Hepatocyte (in vitro differentiated cells): Measurements from ENCODE around the gene CDYL. TPM values are rescaled to one million over a fixed set of nuclear protein-coding genes. Genes with fewer than 3 reads are reported as not detected.

ENCODE experiments used
- DNase-seq: peaks from one replicate; pipeline ENCODE4 v3.0.0-alpha.2; 2016; ENCODE audit warnings: low spot score
- H2AFZ ChIP-seq: fragments of 200-600 bp; sonication (generic); 2 replicates; pipeline ENCODE4 v1.6.0; 2016; ENCODE audit warnings: antibody characterized with exemption, mild to moderate bottlenecking
- H3K27ac ChIP-seq: fragments of 200-600 bp; sonication (generic); 2 replicates; pipeline ENCODE4 v1.5.1; 2016; ENCODE audit warnings: mild to moderate bottlenecking
- H3K27me3 ChIP-seq: fragments of 200-600 bp; sonication (generic); 2 replicates; pipeline ENCODE4 v1.6.1; 2016
- H3K36me3 ChIP-seq: fragments of 200-600 bp; sonication (generic); replicated peaks from 2 replicates; pipeline ENCODE4 v1.5.1; 2016; ENCODE audit warnings: low read depth; ENCODE audit not compliant: insufficient read depth
- H3K4me1 ChIP-seq: fragments of 200-600 bp; sonication (generic); 2 replicates; pipeline ENCODE4 v1.5.1; 2016; ENCODE audit warnings: mild to moderate bottlenecking, moderate library complexity; ENCODE audit not compliant: insufficient read depth
- H3K4me2 ChIP-seq: fragments of 200-600 bp; sonication (generic); 2 replicates; pipeline ENCODE4 v1.6.0; 2016
- H3K4me3 ChIP-seq: fragments of 200-600 bp; sonication (generic); 2 replicates; pipeline ENCODE4 v1.5.1; 2016; ENCODE audit warnings: mild to moderate bottlenecking
- H3K79me2 ChIP-seq: fragments of 200-600 bp; sonication (generic); 2 replicates; pipeline ENCODE4 v1.6.0; 2017; ENCODE audit warnings: mild to moderate bottlenecking
- H3K9me2 ChIP-seq: fragments of 200-600 bp; sonication (generic); replicated peaks from 2 replicates; pipeline ENCODE4 v1.6.0; 2017; ENCODE audit warnings: mild to moderate bottlenecking; ENCODE audit not compliant: insufficient read depth
- H3K9me3 ChIP-seq: fragments of 200-600 bp; sonication (generic); 2 replicates; pipeline ENCODE4 v1.5.1; 2016; ENCODE audit warnings: low read depth, mild to moderate bottlenecking
- H4K20me1 ChIP-seq: fragments of 200-600 bp; sonication (generic); 2 replicates; pipeline ENCODE4 v1.6.0; 2016; ENCODE audit warnings: mild to moderate bottlenecking; ENCODE audit not compliant: insufficient read depth, poor library complexity, severe bottlenecking
- CTCF ChIP-seq: fragments of 200-600 bp; sonication (generic); IDR thresholded peaks from 2 replicates; pipeline ENCODE4 v1.5.1; 2016; ENCODE audit warnings: antibody characterized with exemption, mild to moderate bottlenecking; ENCODE audit not compliant: poor library complexity
- EZH2 ChIP-seq: fragments of 200-600 bp; sonication (generic); IDR thresholded peaks from 2 replicates; pipeline ENCODE4 v1.6.1; 2016; ENCODE audit warnings: antibody characterized with exemption, mild to moderate bottlenecking, borderline replicate concordance
- EZH2phosphoT487 ChIP-seq: fragments of 200-600 bp; sonication (generic); IDR thresholded peaks from one replicate; pipeline ENCODE4 v1.6.1; 2018; ENCODE audit warnings: antibody characterized with exemption, mild to moderate bottlenecking, low read depth, moderate library complexity; ENCODE audit not compliant: unreplicated experiment, severe bottlenecking
- WGBS: methylation state at CpG from one replicate; pipeline ENCODE4 v1.1.6; 2016; ENCODE audit warnings: low lambda C conversion rate; ENCODE audit errors: missing lambda C conversion rate; 5-methylcytosine and 5-hydroxymethylcytosine counted together
- polyA plus RNA-seq: library from polyadenylated mRNA; unstranded; fragments of >200 nt; fragmentation: Nextera tagmentation; extraction: Ambion mirVana; gene quantifications from 2 replicates; pipeline ENCODE4 v1.2.1, GENCODE V29; 2016
- total RNA-seq: library from RNA; depleted of rRNA; stranded (reverse); fragments of >200 nt; gene quantifications from 2 replicates; pipeline ENCODE4 v1.2.3, GENCODE V29; 2014

Gene CDYL
- total and polyA plus RNA-seq, 2 experiments from 2014 or later = 25.3 to 30.4 TPM

GRCh38 chr6:4780360-4780812 lies 4.2 kb downstream of the CDYL start:
- H4K20me1 ChIP-seq = peaks cover 41% of the 10 kb centered on the region
- peak overlapping the region; percentile 29 for H3K27ac ChIP-seq
- H3K4me1 ChIP-seq = peaks cover 13% of the 10 kb centered on the region
- no peaks in the 10 kb centered on the region for H3K36me3 ChIP-seq
- no peak for TF ChIP-seq EZH2
- H3K27me3 ChIP-seq = no peaks in the 10 kb centered on the region
- DNase-seq = no peak
- no peak overlapping the region for H2AFZ ChIP-seq
- no peaks in the 10 kb centered on the region for H3K9me2 ChIP-seq
- H3K9me3 ChIP-seq = peaks cover 6% of the 10 kb centered on the region
- no peak overlapping the region for H3K4me3 ChIP-seq
- peak overlapping the region; percentile 41 for H3K4me2 ChIP-seq
- 28% methylated on average over 4 of the region's 11 CpGs for WGBS
- peaks cover 83% of the 10 kb centered on the region for H3K79me2 ChIP-seq

GRCh38 chr6:4781426-4781825 lies 5.2 kb downstream of the CDYL start:
- Histone ChIP-seq H3K36me3 (no peaks in the 10 kb centered on the region), H3K27ac (peak overlapping the region; percentile 71), H3K4me1 (peaks cover 13% of the 10 kb centered on the region), H3K4me2 (peak overlapping the region; percentile 56), H3K9me2 (no peaks in the 10 kb centered on the region), H3K9me3 (peaks cover 6% of the 10 kb centered on the region), H3K79me2 (peaks cover 94% of the 10 kb centered on the region), H3K27me3 (no peaks in the 10 kb centered on the region), H4K20me1 (peaks cover 51% of the 10 kb centered on the region), H2AFZ (no peak overlapping the region), H3K4me3 (no peak overlapping the region)
- WGBS = 83% methylated on average over 4 of the region's 4 CpGs
- no peak for DNase-seq
- TF ChIP-seq EZH2phosphoT487 (no peak), EZH2 (no peak), CTCF (no peak)

- peak overlapping the region; percentile 71 for H3K27ac ChIP-seq
- TF ChIP-seq EZH2phosphoT487 (no peak), CTCF (no peak), EZH2 (no peak)
These were observed 5.9 kb downstream of the CDYL start for GRCh38 chr6:4781967-4782575.

GRCh38 chr6:4786996-4787395 lies 10.8 kb downstream of the CDYL start:
- H3K27ac ChIP-seq = no peak overlapping the region
- H3K4me2 ChIP-seq = no peak overlapping the region
- H3K9me3 ChIP-seq = no peaks in the 10 kb centered on the region
- DNase-seq = no peak
- no peaks in the 10 kb centered on the region for H3K27me3 ChIP-seq
- TF ChIP-seq CTCF = no peak
- no peak for TF ChIP-seq EZH2phosphoT487
- no peak for TF ChIP-seq EZH2
- H3K4me1 ChIP-seq = peaks cover 12% of the 10 kb centered on the region
- H2AFZ ChIP-seq = no peak overlapping the region
- no peaks in the 10 kb centered on the region for H3K9me2 ChIP-seq
- WGBS = 72% methylated on average over 7 of the region's 7 CpGs
- peaks cover 83% of the 10 kb centered on the region for H4K20me1 ChIP-seq
- no peak overlapping the region for H3K4me3 ChIP-seq
- H3K79me2 ChIP-seq = peaks cover 98% of the 10 kb centered on the region
- no peaks in the 10 kb centered on the region for H3K36me3 ChIP-seq

More at GRCh38 chr6:4781967-4782575, 5.9 kb downstream of the CDYL start:
- WGBS = 65% methylated on average over 9 of the region's 9 CpGs
- Histone ChIP-seq H3K79me2 (peaks cover 99% of the 10 kb centered on the region), H3K4me2 (peak overlapping the region; percentile 56), H3K4me1 (peaks cover 13% of the 10 kb centered on the region), H3K9me2 (no peaks in the 10 kb centered on the region), H3K4me3 (no peak overlapping the region), H3K27me3 (no peaks in the 10 kb centered on the region), H2AFZ (no peak overlapping the region), H3K36me3 (no peaks in the 10 kb centered on the region), H4K20me1 (peaks cover 57% of the 10 kb centered on the region), H3K9me3 (peaks cover 6% of the 10 kb centered on the region)
- no peak for DNase-seq
